KMS-11 (cell line): ENCODE data around the gene TAT.
A peak's percentile ranks its signal among the peaks of the same experiment; 100 is the strongest.

Experiments used
- H2AFZ ChIP-seq: fragments of 200-600 bp; sonication (generic); 2 replicates; pipeline ENCODE4 v1.6.1; 2016; ENCODE audit warnings: antibody characterized with exemption, mixed run types, low read depth
- H3K27ac ChIP-seq: fragments of 200-600 bp; sonication (generic); 2 replicates; pipeline ENCODE4 v1.6.1; 2016; ENCODE audit warnings: mild to moderate bottlenecking, mixed run types
- H3K27me3 ChIP-seq: fragments of 200-600 bp; sonication (generic); 2 replicates; pipeline ENCODE4 v1.6.1; 2017; ENCODE audit warnings: mild to moderate bottlenecking, low read depth, mixed run types, moderate library complexity; ENCODE audit not compliant: insufficient read depth
- H3K36me3 ChIP-seq: fragments of 200-600 bp; sonication (generic); 2 replicates; pipeline ENCODE4 v1.6.1; 2017; ENCODE audit warnings: mild to moderate bottlenecking, mixed run types; ENCODE audit not compliant: insufficient read depth
- H3K4me1 ChIP-seq: fragments of 200-600 bp; sonication (generic); 2 replicates; pipeline ENCODE4 v1.6.1; 2016; ENCODE audit warnings: mild to moderate bottlenecking, low read depth, mixed run types; ENCODE audit not compliant: poor library complexity, severe bottlenecking
- H3K4me2 ChIP-seq: fragments of 200-600 bp; sonication (generic); 2 replicates; pipeline ENCODE4 v1.7.0; 2016; ENCODE audit warnings: mild to moderate bottlenecking, mixed run types
- H3K4me3 ChIP-seq: fragments of 200-600 bp; sonication (generic); IDR thresholded peaks from 2 replicates; pipeline ENCODE4 v1.6.1; 2017; ENCODE audit warnings: low read depth, low read length, mixed read lengths; ENCODE audit not compliant: insufficient read depth
- H3K79me2 ChIP-seq: fragments of 200-600 bp; sonication (generic); 2 replicates; pipeline ENCODE4 v1.6.1; 2016; ENCODE audit warnings: low read depth, mixed run types; ENCODE audit not compliant: insufficient read depth
- H3K9ac ChIP-seq: fragments of 200-600 bp; sonication (generic); 2 replicates; pipeline ENCODE4 v1.6.1; 2016; ENCODE audit warnings: mild to moderate bottlenecking, mixed run types
- H4K20me1 ChIP-seq: fragments of 200-600 bp; sonication (generic); 2 replicates; pipeline ENCODE4 v1.6.1; 2016; ENCODE audit warnings: mild to moderate bottlenecking, mixed run types; ENCODE audit not compliant: insufficient read depth
- CTCF ChIP-seq: fragments of 200-600 bp; sonication (generic); conservative IDR thresholded peaks from 2 replicates; pipeline ENCODE4 v1.6.1; 2017; ENCODE audit warnings: low read depth, mild to moderate bottlenecking, antibody characterized with exemption, low read length, moderate library complexity, mixed read lengths

Gene TAT

GRCh38 chr16:71555230-71555891 is 21.5 kb downstream of the TAT start:
- H3K27me3 ChIP-seq, result no peaks in the 10 kb centered on the region
- no peak overlapping the region for H3K4me3 ChIP-seq
- no peaks in the 10 kb centered on the region for H3K79me2 ChIP-seq
- no peaks in the 10 kb centered on the region for H4K20me1 ChIP-seq
- H3K36me3 ChIP-seq, result no peaks in the 10 kb centered on the region
- no peak overlapping the region for H3K9ac ChIP-seq
- H3K4me2 ChIP-seq, result no peak overlapping the region
- H3K4me1 ChIP-seq, result no peaks in the 10 kb centered on the region
- no peak for TF ChIP-seq CTCF
- no peak overlapping the region for H3K27ac ChIP-seq
- H2AFZ ChIP-seq, result no peak overlapping the region

GRCh38 chr16:71552698-71553503 is 24.0 kb downstream of the TAT start:
- no peaks in the 10 kb centered on the region for H3K4me1 ChIP-seq
- H3K4me3 ChIP-seq, result no peak overlapping the region
- no peaks in the 10 kb centered on the region for H3K27me3 ChIP-seq
- no peak overlapping the region for H3K4me2 ChIP-seq
- H3K9ac ChIP-seq, result no peak overlapping the region
- no peak overlapping the region for H2AFZ ChIP-seq
- no peaks in the 10 kb centered on the region for H3K36me3 ChIP-seq
- H4K20me1 ChIP-seq, result no peaks in the 10 kb centered on the region
- H3K79me2 ChIP-seq, result no peaks in the 10 kb centered on the region
- no peak overlapping the region for H3K27ac ChIP-seq
- TF ChIP-seq CTCF, result no peak

- H3K36me3 ChIP-seq, result no peaks in the 10 kb centered on the region
- no peak overlapping the region for H3K4me2 ChIP-seq
- no peak overlapping the region for H3K4me3 ChIP-seq
- no peak overlapping the region for H3K9ac ChIP-seq
- TF ChIP-seq CTCF, result no peak
- no peak overlapping the region for H3K27ac ChIP-seq
- no peaks in the 10 kb centered on the region for H3K79me2 ChIP-seq
- no peaks in the 10 kb centered on the region for H3K4me1 ChIP-seq
- H4K20me1 ChIP-seq, result no peaks in the 10 kb centered on the region
- H3K27me3 ChIP-seq, result no peaks in the 10 kb centered on the region
- no peak overlapping the region for H2AFZ ChIP-seq
Observed at GRCh38 chr16:71547168-71547567, 29.7 kb downstream of the TAT start.

- H3K79me2 ChIP-seq, result no peaks in the 10 kb centered on the region
- no peak overlapping the region for H2AFZ ChIP-seq
- H4K20me1 ChIP-seq, result no peaks in the 10 kb centered on the region
- H3K4me2 ChIP-seq, result no peak overlapping the region
- TF ChIP-seq CTCF, result peak; percentile 27; the same call in 1 of the 2 replicates
- H3K36me3 ChIP-seq, result no peaks in the 10 kb centered on the region
- no peaks in the 10 kb centered on the region for H3K27me3 ChIP-seq
- no peak overlapping the region for H3K9ac ChIP-seq
- H3K4me1 ChIP-seq, result no peaks in the 10 kb centered on the region
- no peak overlapping the region for H3K4me3 ChIP-seq
- H3K27ac ChIP-seq, result no peak overlapping the region
Observed at GRCh38 chr16:71542377-71542776, 34.5 kb downstream of the TAT start.
